Measurements from ENCODE around the gene PDE2A.

The PDE2A gene

DNA sequence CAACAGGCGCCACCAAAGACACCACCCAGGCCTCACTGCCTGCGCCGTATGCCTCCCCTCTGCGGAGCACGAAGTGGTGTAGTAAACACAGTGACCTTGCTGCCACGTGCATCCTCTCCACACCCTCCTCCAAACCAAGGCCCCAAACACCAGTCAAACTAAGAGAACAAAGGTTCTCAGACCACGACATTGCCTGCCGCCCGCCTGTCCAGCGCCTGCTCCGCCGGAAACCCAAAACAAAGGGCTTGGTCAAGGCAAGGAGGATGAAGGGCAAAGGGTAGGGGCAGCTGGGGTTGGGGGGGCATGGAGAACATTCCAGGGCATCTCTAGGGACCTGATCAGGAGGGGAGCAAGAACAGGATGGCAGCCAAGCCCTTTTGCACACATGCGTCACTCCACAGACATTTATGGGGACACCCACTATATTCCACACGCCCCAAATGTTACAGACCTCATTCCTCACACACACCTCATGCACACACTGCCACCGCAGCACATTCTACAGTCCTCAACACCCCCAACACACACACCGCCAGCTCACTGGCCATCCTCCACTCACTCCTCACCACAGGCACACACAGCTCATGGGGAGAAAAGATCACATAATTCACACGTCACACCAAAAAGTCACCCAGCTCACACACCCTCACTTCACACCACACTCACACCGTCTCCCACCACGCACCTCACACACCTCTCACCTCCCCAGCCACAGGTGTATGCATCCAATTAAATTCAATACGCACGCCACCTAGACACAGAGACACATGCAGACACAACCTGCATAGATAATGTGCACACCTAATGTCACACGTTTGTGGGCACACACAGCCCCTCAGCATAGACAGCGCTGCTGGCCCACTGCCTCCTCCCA is 34.5 kb downstream of the PDE2A start:
- in situ Hi-C loops (cut with HindIII; ENCODE audit: low sequenced_read_pairs), result no loop called here

DNA sequence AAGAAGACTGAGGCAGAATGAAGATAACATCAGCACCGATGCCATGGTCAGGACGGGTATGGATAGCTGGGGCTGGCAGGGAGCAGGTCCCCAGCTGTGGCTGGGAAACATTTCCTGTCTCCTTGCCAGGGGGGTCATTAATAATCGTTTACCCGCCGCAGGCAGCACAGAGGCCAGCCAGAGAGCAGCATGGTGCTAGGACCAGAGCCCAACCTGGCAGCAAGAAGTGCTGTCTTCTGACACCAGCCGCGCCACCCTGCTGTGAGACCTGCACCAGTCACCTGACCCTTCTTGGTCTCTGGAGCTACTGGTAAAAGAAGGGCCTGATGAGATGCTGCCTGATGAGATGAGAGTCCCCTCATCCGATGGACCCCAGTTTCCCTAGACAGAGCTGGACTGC is 36.3 kb downstream of the PDE2A start:
- in situ Hi-C loops (cut with HindIII; ENCODE audit: low sequenced_read_pairs), result no loop called here

DNA sequence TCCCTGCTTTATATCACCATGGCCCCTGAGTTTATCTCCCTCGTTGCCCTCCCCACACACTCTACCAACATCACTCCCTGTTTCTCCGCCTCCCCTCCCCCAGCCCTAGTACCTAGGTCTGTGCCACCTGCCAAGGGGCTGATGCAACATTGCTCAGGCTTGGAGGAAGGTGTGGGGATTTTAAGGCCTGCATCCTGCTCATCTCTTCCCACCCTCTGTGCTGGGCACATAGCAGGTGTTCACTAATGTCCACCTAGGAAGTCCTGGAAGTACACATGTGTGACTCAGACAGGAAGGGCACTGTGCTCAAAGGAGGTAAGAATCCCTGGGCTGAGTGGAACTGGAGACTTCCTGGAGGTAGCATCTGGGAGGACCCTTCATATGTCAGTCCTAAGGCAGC is 37.0 kb downstream of the PDE2A start:
- in situ Hi-C loops (cut with HindIII; ENCODE audit: low sequenced_read_pairs), result no loop called here

DNA sequence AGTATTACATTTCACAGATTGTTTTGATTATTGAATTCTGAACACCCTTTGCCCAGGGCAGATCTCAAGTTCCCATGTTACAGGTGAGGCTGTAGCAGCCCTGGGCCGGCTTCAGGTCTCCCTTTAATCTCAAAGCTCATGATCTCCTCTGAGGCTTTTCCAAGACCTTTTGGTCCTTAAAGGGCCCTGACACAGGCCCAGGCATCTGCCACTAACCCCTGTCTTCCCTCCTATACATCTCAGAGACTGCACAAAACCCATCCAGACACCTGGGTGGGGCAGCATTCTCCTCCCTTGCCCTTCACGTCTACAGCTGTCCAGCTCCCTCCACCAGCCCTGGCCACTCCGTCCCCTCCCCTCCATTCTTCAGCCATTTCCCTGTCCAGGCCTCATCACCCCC is 37.8 kb downstream of the PDE2A start:
- in situ Hi-C loops (cut with HindIII; ENCODE audit: low sequenced_read_pairs), result no loop called here

DNA sequence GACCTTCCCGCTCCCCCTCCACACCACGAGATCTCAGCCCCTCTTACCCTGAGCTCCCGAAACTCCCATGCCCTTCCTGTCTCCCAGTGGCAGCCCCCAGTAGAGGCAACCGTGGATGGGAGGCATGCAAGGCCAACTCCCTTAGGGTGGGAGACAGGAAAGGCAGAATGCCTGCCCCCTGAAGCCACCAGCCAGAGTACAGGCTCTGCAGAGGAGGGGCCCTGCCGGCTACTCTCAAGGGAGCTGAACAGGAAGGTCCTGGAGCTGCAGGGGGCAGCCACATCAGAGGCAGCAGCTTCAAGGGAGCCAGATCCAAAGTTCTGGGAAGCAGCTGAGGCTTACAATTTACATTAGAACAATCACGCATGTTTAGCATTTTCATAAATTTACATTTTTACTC is 38.3 kb downstream of the PDE2A start:
- in situ Hi-C loops (cut with HindIII; ENCODE audit: low sequenced_read_pairs), result no loop called here

DNA sequence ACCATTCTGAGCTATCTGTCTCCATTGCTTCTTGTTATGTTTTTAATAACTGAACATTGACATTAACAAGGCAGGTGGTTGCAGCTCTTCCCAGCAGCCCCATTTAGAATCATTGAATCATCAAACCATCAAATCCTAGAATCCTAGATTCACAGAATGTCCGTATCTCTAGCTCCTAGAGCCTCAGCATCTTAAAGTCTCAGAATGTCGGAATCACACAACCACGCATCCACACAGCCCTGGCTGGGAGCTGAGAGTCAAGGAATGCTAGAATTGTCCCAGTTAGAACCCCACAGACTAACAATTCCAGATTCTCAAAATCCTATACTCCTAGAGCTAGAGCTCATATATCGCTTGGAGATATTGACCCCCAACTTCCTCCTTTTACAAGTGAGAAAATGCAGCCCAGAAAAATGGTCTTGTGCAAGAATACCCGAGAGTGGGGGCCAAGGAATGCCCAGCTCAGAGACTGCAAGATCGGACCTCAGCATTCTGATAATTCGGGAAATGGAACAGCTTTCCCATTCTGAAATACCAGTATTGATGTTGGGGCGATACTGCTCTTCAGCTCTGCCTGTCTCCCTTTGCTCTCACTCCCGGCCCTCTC is 38.8 kb downstream of the PDE2A start:
- in situ Hi-C loops (cut with HindIII; ENCODE audit: low sequenced_read_pairs), result no loop called here

DNA sequence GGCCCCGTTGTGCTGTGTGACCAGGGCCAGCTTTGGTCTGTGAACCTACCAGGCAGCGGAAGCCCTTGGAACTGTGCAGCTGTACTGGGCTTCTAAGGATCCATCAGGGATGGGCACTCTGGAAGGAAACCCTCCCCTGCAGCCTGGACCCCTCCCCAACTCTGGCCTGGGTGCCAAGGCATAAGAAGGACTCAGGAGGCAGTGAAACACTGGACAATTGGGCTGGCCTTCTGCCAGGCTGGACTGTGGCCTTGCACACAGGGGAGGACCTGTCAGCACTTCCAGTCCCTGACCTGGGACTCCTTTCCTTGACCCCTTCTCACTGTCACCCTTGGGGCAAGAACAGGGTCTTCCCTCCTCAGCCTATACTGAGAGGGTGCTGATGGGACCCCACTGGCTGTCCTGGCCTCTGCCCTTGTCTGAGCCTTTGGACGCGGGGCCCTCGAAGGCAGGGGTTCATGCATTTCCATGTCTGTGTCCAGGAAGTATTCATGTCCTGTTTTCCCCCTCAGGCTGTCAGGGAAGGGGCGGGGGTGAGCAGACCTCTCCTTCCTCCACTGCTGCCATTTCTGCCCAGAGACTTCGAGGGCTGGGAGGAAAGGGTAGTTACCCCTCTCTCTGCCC is 39.6 kb downstream of the PDE2A start:
- in situ Hi-C loops (cut with HindIII; ENCODE audit: low sequenced_read_pairs), result no loop called here

DNA sequence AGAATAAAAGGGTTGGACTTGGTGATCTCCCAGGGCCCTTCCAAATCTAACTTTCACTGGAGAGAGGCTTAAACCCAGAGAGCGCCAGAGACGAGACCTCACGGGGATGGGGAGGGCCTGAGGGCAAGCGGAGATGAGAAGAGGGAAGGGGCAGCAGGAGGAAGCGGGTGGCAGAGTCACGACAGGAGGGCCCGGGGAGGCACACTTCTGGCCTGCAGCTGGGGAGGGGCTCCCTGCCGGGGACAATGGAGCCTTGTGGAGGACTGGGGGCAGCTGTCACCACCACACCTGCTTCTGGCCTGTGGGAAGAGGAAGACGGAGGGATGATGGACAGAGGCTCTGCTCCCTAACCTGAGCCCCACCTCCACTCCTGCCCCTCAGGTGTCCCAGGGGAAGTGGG is 40.2 kb downstream of the PDE2A start:
- in situ Hi-C loops (cut with HindIII; ENCODE audit: low sequenced_read_pairs), result no loop called here

DNA sequence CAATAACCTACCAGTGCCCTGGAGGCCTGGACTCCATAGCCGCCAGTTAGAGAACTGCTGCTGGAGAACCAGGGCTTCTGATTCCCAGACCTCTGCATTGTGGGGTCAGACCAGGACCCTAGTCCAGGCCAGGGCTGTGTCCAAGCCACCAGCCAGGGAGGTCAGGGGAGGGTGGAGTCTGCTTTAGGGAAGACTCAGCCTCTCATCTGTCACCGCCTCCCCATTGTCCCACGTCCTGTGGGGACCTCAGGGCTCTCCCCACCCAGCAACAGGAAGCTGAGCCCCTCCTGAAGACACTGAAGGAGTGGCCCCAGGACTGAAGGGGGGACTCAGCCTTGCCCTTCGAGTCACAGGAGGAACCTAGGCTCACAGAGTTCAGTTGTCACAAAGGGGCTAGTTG is 41.2 kb downstream of the PDE2A start:
- in situ Hi-C loops (cut with HindIII; ENCODE audit: low sequenced_read_pairs), result no loop called here

DNA sequence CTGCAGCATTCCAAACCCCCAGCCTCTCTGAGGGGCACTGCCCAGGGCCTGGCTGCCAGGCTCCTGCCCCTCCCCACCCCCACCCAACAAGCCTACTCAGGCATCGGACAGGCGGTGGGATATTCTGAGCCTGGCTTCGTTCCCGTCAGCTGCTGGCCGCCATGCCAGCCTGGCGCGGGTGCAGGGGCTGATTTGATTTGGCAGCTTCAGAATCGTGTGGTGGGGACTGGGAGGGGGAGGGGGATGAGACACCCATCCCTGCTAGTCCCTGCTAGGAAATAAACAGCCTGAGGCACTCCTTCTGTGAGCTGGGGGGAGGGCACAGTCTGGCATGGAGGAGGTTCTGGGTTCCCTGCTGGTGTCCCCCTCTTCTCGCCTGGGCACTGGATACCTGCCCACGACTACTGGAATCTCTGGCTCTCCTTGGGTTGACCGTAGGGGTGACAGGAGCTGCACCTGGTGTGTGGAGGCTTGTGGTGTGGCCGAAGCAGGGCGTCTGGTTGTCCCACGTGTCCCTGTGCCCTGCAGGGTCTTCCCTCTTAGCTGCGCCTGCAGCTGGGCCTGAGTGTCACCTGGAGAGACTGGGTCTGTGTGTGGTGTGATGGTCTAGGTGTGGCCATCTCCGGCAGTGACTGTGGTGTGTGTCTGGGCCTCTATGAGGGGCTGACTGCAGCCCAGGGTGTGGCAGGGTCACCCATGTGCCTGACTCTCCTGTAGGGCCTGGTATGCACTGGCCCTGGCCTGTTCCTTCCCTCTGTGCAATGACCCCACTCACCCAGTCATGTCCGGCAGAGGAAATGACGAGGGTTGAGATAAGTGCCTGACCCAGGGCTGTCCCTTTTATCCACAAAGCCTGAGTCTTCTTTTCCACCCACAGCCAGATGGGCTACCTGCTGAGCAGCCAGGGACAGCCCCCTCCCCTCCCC is 42.2 kb downstream of the PDE2A start:
- in situ Hi-C loops (cut with HindIII; ENCODE audit: low sequenced_read_pairs), result no loop called here

DNA sequence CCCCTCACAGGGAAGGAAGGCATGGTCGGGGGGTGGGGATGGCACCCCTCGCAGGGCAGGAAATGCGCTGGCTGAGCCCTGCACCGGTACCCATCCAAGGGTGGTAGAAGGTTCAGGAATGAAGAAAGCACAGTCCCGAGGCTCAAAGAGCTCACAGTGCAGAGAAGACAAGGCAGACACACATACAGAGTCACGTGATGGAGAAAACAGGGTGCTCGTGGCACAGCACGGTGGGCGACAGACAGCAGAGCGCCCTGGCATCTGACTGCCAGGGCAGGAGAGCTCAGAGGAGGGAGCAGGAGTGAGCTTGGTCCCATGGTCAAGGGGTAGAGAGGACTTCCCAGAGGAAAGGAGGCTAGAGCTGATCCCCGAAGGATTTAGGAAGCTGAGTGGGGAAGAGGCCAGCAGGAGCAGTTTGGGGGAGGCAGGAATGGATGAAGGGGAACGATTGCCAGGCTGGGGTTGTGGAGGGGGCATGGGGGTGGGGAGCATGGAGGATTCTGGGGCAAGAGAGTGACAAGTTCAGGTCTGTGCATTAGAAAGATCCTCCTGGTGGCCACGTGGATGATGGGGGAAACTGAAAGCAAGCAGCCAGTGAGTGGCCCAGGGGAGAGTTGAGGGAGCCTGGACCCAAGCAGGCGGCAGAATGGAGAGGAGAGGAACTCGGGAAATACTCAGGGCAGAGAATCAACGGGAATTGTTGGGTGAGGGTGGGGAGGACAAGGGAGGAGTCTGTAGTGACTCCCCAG is 43.9 kb downstream of the PDE2A start:
- in situ Hi-C loops (cut with HindIII; ENCODE audit: low sequenced_read_pairs), result no loop called here

DNA sequence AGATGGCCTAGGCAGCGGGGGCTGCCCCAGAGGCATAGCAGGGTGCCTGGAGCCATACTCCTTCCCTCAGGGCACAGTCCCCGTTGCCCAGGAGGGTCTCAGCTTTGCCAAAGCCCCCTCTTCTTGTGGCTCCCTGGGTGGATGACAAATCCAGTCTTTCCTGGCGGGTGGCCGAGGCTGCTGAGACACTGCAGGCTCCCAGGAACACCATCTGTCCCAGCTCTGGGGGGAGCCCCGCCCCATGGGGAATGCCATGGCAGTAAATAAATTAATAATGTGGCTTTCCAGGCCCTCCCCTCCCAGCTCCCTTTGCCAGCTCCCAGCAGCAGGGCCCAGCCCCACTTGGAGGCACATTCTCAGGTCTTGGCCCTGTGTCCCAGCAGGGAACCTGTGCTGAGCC is 45.0 kb downstream of the PDE2A start:
- in situ Hi-C loops (cut with HindIII; ENCODE audit: low sequenced_read_pairs), result no loop called here

DNA sequence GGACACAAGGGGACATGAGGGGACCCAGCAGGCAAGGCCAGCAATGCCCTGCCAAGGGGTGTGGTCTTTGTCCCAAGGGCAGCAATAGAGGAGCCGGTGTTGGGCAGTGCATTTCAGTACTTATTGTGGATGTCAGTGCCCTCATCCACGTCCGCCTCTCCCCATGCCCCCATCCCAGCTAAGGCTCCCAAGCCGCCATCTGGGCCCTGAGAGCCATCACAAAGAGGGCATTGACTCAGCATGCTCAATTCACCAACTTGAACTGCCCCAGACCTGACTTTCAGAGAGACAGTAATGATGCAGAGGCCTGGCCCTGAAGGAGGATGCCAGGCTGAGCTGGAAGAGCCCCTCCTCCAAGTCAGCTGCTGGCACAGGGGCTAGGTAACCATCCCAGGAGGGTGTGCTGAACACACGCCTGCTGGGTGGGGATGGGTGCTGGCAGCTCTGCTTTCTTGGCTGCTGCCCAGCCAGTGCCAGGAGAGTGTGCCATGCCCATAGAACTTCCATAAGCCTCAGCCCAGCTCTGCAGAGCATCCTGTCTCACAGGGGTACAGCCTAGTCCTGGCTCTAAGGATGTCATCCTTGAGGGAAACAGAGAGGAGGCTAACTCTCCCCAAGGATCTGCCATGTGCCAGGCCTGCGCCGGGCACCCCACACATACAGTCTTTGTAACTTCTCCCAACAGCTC is 46.5 kb downstream of the PDE2A start:
- in situ Hi-C loops (cut with HindIII; ENCODE audit: low sequenced_read_pairs), result no loop called here

DNA sequence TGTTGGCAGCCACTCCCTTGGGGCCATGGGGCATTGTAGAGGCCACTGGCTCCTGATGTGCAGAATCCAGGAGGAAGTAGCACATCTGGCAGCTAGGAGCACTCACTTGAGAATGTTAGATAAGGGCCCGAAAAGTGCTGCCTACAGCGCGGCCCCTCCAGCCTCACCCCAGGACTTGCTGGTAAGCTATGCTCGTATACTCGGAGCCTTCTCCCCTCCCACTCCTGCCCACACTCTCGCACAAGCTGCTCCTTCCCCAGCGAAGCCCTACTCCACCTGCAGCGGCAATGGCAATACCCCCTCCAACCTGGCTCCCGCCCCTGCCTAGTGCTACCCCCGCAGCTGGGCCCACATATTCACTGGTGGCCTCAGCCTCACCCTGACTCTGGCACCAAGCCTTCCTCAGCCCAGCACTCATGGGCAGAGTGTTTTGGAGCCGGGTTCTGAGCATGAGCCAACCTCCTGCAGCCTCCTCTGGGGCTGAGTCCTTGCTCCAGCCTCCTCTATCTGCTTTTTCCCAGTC is 47.7 kb downstream of the PDE2A start:
- in situ Hi-C loops (cut with HindIII; ENCODE audit: low sequenced_read_pairs), result no loop called here

DNA sequence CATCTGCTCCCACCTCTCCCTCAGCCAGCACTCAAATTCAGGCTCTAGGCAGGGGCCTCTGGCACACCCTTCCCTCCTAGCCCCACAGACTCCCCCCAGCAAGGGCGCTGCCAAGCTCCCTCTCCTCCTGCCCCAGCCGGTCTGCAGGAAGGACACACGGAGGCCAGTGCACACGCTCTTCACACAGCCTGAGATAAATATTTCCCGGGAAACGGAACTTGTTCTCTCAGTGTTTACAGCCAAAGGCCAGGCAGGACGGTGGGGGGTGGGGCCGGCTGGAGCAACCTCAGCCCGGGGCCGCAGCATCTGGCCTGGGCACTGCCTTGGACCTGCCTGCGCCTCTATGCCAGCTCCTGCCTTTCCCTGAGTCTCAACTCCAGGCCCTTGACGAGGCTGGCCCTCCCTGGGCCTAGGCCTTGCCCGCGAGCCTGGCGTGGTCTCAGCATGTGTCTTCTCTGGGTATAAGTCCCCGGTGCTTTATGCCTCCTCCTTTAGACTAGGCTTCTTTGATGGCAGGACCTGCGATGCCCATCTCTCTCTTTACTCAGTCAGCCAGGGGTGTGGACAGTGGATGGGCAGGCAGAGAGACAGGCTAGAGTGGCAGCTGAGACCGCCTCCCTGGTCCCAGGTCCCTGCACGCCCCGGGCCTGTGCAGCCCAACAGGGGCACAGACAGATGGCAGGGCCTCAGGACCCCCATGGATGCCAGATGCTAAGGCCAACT is 48.4 kb downstream of the PDE2A start:
- in situ Hi-C loops (cut with HindIII; ENCODE audit: low sequenced_read_pairs), result no loop called here

DNA sequence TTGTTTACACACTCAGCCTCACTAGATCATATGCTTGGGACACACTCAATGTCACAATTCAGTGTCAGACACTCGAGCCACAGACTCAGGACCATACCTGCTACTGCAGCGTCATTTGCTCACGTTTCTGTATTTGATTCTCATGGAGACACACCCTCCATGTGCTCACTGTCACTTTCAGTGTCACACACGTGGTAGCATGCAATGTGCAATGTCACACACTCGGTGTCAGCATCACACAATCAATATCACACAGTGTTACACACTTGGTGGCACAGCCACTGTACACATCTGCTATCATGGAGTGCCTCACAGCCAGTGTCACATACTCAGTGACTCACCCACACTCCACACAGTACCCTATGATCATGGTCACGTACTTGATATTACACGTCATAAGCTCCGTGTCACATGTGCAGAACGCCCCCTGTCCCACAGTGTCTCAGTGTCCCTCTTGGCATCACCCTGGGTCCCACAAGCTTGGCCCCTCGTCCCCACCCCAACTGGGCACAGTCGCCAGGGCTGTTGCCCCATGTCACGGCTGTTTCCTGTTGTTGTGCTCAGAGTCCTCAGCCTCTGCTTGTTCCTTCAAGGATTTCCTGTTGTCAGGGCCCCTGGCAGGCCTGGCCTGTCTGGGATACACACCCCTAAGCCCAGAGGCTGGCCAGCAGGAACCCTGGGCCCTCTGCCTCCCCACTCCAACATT is 49.6 kb downstream of the PDE2A start:
- in situ Hi-C loops (cut with HindIII; ENCODE audit: low sequenced_read_pairs), result no loop called here

DNA sequence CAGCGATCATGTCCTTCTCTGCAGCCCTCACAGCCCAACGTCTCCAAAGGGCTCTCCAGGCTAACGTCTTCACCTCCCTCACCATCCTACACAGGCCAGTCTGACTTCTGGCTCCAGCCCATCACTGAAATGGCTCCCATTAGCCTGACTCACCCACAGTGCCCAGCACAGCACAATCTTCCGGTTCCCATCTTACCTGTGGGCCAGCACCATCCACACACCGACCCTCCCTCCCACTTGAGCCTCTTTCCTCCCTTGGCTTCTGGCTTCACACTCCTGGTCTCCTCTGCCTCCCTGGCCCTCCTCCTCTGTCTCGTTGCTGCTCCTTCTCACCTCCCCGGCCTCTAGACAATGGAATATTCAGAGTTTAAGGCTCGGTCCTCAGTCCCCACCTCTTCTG is 51.2 kb downstream of the PDE2A start:
- in situ Hi-C loops (cut with HindIII; ENCODE audit: low sequenced_read_pairs), result no loop called here

DNA sequence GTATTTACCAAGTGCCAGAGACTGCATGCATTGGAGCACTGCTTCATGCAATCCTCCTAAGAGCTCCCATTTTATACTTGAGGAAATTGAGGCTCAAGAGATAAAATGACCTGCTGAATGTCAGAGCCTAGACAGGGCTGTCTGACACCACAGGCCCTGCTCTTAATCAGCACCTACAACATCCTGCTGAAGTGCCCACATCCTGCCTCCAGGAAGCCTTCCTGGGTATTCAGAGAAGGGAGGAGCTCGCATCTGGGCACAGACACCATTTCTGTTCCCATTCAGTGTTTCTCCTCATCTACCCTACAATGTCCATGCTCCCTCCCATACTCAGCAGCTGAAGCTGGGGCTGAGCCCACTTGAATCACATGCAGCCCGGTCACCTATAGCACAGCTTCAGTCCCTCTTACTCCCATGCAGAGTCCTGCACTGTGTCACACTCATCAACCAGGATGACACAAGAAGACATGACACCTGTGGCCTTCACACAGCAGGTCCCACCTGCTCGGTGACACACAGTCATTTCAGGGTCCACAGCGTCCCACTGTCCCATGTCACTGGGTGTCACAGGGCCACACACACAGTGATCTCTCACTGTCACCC is 53.1 kb downstream of the PDE2A start:
- in situ Hi-C loops (cut with HindIII; ENCODE audit: low sequenced_read_pairs), result no loop called here
